HuH-7 (cell line): ENCODE results near the gene STX18.
"Not testable (repeated sequence)": the region's sequence is repeated elsewhere in the genome, so short reads cannot be mapped to it uniquely, and the experiment has no call there.

ENCODE experiments used
- DNase-seq: peaks from one replicate; pipeline ENCODE4 v3.0.0; 2011; ENCODE audit warnings: low spot score

The STX18 gene

DNA sequence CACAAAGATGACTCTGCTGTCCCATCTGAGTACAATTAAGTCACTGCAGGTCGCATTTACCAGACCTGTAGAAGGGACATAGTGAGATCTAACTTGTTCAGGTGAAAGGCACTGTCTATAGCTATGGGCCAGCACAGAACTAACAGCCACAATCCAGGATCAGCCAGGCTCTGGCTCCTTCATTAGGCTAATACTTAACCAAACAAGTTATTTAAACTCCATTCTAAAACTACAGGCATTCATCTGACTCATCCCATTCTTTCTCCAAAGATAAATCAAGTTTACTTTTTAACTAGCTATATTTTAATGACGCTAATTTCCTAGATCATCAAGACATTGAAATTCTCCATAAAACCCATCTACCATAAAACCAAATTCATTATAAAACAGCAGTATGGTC, 62.5 kb downstream of the STX18 start:
- no peak for DNase-seq

DNA sequence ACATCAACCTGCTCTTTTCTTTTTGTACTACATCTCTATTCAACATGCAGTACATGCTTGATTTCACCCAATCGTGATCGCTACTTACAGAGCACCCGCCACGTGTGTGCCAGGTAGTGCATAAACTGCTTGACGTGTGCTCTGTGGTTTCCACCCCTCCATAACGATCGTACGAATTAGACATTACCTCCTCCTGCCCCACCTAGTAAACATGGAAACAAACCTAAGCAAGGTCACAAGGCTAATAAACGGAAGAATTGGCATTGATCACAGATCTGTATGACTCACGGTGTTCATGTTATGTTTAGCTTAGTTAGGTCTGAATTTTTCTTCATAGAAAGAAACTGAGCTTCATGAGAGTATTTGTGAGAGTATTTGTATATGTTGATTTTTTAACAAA, 64.1 kb downstream of the STX18 start:
- no peak for DNase-seq

DNA sequence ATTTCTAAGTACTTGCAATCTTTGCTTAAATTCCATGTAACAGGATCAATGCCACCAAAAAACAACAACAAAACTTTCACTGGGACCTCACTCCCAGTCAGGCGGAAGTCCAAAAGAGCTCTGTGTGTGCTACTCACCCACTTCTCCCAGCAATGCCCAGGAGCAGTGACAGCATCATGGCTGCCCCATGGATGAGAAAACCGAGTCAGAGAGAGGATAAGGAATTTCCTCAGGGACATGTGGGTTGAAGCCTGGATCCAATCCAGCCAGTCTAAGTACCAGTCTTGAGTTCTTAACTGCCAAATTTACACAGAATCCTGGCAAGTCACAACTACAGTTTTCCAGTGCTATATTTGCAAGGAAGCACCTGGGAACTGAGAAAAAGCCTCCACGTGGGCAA, 64.5 kb downstream of the STX18 start:
- DNase-seq = no peak

DNA sequence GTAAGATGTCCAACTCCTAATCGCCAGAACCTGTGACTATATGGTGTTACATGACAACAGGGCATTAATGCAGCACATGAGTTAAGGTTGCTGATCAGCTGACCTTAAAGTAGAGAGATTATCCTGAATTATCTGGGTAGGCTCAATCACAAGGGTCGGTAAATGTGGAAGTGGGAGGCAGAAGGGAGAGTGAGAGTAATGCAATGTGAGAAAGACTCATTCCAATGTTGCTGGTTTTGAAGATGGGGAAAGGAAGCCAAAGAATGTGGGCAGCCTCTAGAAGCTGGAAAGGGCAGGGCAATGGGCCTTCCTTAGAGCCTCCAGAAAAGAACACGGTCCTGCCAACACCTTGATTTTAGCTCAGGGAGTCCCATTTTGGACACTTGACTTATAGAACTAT, 67.4 kb downstream of the STX18 start:
- DNase-seq = no peak

DNA sequence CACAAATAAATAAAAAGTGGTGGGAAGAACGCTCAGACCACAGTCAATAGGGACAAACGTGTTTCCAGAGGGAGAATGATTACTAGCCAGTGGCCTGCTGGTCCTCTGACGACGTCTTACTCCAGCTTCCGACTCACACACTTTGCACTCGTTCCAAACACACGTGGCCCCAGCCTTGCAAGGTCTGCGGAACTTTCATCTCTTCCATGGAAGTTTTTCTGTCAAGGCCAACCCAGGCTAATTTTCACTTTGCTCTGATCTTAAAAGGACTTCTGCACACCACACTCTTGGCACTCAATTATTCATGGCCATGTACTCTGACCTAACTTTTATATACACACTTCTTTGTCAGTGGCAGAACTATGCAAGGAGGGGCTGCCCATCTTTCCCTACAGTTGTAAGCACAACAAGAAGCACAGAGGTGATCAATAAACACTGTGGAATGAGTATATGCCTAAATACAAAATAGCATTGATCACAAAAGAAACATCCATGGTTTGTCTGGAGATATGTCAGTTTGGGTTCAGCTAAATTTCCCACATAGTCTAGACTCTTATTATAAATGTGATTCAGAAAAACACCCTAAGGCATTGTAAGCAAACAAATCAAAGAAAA, 69.4 kb downstream of the STX18 start:
- DNase-seq = no peak

DNA sequence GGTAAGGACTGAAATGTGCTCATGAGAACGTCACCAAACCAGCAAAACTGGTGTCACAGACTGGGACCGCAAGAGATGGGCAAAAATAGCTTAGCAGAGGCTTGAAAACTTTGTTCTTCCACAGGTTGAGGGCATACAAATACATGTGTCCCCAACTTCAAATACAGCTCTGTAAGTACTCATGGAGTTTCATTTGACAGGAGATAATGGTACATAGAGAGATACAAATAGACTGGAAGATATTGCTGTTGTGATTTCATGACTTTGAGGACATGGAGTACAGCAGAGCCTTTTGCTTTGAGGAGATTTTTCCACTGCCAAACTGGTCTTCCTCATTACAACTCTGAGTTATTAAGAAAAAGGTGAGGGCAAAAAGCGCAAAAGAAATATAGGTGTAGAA, 70.7 kb downstream of the STX18 start:
- no peak for DNase-seq

DNA sequence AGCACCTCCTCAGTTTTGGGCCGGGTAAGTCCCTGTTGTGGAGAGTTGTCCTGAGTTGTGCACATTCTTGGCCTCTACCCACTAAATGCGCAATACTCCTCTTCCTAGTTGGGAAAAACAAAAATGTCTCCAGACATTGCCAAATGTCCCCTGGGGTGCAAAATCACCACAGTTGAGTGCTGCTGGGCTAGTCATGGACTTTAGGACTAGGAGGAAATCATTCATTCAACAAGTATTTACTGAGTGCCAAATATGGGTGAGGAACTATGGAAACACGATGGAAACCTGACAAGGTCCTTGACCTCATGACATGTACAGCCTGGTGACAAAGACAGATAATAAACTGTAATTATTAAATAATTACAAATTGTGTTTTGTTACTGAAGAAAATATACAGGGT, 71.6 kb downstream of the STX18 start:
- DNase-seq = no peak

DNA sequence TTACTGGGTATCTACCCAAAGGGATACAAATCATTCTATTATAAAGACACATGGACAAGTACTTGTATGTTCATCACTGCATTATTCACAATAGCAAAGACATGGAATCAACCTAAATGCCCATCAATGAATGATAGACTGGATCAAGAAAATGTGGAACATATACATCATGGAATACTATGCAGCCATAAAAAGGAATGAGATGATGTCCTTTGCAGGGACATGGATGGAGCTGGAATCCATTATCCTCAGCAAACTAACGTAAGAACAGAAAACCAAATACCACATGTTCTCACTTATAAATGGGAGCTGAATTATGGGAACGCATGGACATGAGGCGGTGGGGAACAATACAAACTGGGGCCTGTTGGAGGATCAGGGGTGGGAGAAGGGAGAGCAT, 76.6 kb downstream of the STX18 start:
- DNase-seq = not testable (repeated sequence)

DNA sequence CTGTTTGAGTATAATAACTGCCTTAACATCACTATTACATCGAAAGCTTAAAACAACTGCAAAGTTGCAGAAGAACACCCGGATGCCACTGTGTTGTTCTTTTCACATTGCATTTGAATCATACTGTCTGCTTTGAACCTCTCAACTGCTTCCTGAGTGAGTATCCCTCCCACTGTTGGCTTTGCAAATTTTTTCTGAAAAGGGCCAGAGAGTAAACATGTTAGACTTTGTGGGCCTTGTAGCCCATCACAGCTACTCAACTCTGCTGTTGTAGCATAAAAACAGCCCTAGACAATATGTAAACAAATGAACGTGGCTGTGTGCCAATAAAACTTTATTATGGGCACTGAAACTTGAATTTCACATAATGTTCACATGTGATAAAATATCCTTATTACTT, 78.9 kb downstream of the STX18 start:
- no peak for DNase-seq

DNA sequence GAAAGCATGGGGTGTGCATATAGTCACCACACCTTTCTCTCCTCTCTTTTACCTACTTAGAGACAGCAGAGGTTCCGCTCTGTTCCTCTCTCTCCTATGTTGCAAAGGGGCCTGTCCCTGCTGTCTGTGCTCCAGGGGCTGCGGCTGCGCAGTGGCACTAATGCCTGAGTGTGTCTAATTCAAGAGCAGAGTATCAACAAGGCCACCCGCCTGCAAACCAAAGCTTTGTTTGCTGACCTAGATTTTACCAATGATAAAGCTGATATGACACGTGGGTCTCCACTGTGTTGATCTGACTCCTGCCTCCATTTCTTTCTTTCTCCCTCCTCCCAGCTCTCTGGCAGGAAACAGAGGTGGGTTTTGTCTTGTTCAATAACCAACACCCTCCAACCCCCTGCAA, 80.0 kb downstream of the STX18 start:
- peak; percentile 10 for DNase-seq

DNA sequence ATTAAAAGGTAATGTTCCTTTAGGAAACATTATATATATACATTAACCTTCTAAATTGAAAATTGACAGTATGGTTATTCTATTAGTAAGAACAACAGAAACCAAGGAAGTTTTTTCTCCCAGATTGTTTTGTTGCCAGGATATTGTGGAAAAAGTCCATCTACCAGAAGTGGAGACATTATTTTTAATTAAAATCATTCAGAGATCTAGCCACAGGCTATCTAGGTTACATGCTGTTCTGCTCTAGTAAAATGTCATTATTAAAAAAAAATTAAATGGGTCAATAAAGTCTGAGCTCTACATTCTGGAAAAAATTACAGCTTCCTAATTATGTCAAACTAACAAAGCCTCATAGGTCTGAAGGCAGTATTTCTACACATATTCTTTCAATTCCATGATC, 80.7 kb downstream of the STX18 start:
- DNase-seq = no peak

DNA sequence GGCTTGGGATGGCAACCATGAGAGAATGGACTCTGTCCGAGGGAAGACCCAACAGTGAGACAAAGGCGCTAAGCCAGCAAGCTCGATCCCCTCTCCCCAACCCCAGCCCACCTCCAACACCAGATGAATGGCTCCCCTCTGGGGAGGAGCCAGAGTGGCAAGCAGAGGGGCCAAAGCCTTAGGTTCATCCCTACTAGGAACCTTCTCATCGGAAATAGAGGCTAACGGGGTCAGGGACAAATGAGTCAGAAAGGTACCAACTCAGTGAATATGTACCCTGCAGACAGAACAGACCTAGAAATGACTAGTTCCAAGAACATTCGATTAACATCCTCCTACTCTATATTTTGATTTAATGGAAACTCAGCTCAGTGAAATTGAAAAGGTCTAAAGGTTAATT, 81.1 kb downstream of the STX18 start:
- DNase-seq = no peak

DNA sequence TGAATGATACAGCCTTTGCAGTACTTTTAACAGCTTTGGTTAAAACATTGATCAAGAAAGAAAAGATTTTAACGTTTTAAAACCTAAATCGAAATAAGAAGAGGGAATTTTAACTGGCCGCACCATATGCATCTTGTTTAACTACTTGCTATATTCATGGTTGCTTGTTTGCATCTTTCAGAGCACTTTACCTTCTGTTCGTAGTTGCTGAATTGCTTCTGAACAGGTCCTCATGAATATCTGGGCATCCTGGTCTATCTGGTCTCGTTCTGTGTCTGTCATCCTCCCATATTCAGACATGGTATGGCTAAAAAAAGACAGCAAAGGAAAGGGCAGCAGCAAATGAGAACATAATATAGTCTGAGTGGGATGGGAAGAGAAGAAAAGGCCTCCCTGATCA, 82.7 kb downstream of the STX18 start:
- DNase-seq = no peak

DNA sequence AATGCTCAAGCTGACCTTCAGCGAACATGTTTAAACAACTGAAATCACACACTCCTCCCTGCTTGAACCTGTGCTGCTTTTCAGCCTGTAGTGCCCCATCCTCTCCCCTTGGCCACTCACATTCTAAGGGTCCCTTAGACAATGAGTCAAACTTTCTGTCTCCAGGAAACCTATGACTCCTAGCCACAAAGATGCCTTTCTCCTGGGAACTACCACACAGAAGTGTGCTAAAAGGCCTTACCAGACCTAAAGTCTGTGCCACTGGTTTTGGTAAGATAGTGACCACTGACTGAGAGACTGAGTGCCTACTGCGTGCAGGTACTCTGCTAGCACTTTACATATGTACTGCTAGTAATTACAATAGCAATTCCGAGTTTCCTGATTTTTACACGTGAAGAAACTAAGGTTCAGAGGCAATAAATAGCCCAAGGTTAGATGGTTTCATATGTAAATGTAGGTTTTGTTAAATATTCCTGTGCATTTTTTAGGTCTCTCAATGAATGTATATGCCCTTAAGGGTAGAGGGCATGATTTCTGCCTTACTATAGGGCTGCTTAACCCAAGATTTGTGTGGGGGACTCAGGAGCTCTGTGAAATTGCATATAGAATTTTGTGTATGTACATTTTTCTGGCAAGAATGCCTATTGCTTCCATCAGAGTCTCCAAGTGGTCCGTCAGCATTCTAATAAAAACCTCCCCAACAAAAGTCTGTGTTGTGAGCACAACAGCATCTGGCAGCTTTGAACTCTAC, 83.9 kb downstream of the STX18 start:
- no peak for DNase-seq

DNA sequence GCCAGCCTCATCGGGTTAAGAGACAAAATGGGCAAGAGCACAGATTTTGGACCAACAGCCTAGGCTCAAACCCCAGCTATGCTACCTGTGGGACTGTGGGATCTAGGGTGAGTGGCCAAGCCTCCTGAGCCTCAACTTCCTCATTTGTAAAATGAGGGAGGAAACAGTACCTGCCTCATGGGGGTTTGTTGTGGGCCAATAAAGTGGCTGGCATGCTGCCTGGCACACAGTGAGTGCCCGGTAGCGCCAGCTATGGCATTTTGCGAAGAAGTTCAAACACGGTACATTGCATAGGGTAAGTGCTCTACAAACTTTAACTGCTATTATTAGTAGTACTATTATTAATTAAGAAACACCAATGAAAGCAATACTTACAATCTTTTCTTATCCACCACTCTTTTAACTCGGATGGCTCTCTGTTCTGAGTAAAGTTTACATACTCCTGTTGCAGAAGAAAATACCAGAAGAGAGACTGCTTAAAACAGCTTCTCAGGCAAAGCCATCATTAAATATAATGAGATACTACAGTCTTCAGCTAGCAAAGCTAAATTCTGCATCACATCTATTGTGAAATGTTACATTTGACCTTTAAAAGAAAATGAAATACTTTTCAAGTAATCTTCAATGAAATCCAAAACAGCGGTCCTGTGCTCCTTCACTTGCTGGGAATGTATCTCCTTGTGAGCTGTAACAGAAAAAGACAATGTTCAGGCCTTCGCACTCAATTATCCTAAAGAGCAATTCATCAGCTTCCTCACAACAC, 84.9 kb downstream of the STX18 start:
- no peak for DNase-seq

DNA sequence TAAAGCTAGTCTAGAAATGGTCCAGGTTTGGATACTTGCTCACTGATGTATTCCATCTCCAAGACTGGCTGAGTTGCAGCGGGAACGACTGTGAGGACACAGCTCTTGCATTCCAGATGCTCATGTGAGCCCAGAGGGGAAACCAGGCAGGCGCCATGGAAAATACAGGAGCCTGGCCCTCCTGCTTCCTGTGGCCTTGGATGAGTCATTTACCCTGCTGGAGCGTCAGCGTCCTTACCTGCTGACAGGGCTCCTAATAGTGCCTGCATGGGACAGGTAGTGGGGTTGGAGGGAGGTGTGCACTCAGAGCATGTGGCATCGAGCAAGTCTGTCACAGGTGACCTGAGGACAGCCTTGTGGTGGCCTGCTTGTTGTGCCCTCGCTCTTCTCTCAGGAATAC, 85.5 kb downstream of the STX18 start:
- no peak for DNase-seq

DNA sequence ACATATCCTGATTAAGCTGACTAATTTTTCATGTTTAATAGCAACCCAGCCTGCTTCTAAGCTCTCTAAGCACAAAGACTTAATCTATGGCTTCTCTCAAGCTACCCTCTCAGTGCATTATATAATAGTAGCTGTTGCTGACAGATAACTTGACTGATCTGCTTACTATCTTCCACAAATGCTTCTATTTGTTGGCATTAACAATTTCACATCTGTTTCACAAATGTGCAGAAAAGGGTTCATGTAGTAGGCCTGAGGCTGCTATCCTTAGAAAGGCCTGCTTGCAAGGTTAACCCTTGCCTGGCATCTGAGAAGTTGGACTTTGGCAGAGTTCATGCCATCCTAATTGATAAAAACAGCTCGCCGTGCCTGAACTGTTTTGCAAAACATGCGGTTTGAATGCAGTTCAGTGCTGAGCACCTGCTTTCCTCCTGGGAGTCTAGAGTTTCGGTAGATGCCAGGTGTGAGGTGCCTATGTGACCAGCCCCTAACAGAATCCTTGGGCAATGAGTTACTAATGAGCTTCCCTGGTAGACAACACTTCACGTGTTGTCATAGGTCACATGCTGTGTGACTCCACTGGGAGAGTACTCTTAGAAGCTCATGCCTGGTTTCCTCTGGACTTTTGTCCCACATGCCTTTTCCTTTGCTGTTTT, 86.5 kb downstream of the STX18 start:
- no peak for DNase-seq

DNA sequence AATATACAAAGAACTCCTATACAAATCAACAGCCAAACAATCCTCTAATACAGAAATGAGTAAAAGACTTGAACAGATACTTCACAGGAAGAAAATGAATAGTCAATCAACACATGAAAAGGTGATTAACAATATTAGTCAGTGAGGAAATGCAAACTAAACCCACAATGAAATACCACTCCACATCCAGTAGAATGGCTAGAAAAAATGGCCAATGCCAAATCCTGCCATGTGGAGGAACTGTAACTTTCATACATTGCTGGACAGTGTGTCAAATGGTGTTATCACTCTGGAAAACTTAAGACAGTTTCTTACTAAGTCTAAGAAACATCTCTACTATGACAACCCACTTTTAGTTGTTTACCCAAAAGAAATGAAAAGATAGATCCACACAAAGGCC, 95.4 kb downstream of the STX18 start:
- DNase-seq = no peak

DNA sequence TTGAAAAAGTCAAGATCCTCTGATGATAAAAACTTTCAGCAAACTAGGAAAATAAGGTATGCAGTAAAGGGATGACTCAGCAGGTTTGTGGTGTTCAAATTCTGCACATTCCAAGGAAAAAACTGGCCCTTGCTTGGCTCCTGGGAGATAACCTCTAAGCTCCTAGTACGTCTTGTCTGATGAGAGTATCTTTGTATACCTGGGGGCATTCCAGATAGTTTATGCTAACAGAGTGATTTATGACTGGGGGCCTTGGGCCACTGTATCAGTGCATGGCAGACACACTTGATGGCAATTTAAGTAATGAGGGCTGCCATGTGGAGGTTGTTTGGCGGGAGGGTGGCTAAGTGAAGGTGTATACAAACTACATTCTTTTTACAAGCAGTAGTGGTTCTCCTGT, 98.0 kb downstream of the STX18 start:
- DNase-seq = no peak

DNA sequence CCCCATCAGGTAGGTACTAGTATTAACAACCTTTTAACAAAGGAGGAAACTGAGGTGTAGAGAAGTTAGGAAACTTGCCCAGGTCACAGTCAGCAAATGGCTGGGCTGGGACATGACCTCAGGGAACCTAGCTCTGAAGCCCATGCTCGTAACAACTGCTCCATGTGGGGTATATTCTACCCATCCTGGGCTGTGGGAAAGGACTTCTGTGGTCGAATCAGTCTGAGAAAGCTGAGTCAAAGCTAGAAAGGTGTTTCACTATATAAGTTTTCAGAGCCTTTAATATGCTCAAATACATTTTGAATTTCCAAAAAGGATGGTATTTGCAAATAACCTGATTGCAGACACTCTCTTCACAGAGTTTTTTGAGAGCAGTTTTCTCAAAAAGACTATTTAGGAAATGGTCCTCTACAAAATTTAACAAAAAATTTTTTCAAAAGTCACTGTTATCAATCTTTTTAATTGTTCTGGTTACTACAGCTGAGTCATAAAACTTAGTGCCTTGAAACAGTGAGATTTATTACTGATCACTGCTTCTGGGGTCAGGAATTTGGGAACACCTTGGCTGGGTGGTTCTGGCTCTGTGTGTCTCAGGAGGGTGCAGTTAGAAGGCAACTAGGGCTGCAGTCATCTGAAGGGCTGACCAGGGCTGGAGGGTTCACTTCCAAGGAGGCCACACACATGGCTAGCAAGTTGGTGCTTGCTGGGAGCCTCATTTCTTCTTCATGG, 101.4 kb downstream of the STX18 start:
- DNase-seq = no peak

DNA sequence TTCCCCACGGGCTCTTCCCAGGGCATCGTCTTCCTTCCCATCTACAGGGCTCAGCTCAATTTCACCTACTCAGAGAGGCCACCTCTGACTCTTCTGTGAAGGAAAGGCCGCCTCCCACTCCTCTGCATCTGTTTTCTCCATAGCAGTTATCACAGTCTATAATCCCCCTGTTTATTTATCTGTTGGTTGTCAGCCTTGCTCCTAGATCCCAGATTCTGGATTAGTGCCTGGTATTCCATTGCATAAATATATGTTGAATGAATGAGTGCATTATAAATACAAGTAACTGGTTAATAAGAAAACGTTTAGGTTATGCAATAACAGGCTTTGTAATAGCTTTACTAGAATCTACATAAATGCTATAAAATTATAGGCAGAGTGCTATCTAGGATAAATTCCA, 102.1 kb downstream of the STX18 start:
- no peak for DNase-seq

DNA sequence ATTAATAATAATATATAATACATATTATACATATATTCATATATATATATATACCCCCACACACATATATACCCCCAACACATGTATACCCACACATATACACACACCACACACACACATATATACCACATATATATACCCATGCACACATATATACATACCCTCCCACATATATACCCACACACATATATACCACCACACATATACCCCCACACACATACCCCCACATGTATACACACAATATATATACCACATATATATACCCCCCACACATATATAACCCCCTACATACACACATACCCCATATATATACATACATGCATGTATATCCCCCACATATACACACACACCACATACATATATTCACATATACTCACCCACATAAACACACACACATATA, 103.0 kb downstream of the STX18 start:
- no peak for DNase-seq
